HG03064 (cell line): ENCODE measurements around the gene DNM3.

Experiments
- ATAC-seq: cut with Tn5 transposase; IDR thresholded peaks from one replicate; pipeline ENCODE4 v1.9.1; 2021; ENCODE audit warnings: low read depth; ENCODE audit not compliant: unreplicated experiment

The DNM3 gene

GRCh38 chr1:172398970-172399755 is 557.9 kb downstream of the DNM3 start:
- no peak for ATAC-seq

DNA sequence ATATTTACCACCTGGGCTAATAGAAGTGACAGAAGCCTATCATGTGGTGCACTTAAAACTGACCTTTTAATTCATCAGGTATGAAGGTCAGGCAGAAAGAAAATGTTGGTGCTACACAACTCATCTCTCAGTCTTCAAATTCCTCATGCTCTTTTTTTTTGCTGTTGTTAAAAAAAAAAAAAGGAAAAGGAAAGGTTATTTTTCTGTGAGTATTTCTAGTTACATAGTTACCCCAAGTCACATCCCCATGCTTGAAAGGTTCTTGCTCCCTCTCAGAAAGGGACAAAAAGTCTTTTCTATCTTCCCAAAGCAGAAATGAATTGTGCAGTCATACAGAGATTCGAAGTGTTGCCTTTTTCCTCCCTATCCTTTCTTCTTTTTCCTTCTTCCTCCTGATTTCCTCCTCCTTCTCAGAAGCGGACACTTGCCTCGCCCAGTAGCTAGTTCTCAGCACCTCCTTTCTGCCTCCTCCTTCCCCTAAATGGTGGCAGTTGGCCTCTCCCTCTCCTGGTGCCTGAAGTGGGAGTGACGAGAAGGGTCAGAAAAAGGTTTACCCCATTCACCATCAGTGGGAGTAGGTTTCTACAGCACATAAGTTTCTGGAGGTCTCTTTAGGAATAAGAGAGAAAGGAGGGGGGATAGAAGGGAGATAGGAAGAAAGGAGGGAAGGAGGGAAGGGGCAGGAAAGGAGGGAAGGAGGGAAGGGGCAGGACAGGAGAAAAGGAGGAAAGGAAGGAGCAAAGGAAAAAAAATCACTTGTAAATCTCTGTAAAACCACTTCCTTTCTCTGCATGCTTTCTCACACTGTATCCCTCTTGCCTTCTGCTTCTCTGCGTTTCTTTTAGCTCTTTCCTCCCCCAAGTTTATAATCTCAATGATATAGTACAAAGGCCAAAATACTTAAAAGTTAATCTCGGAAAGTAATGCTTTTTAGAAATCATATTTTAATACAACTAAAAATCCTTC is 558.7 kb downstream of the DNM3 start:
- no peak for ATAC-seq

GRCh38 chr1:172400722-172401105 is 559.4 kb downstream of the DNM3 start:
- no peak for ATAC-seq

DNA sequence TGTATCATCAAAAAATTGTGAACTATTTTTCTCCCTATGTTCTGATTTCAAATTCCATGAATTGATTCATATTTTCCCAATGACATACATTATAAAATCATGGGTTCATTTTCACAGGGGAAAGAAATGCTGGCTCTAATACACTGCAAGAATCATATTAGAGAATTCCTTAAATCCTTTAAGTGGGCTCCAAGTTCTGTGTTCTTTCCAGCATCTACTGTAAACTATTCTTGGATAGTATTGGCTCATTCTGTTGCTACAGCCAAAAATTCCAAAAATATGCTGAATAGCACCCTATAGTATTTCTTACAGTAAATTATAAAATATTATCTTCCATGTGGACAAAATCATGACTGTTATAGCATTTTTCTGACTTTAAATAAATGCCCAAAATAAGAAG is 560.2 kb downstream of the DNM3 start:
- no peak for ATAC-seq

DNA sequence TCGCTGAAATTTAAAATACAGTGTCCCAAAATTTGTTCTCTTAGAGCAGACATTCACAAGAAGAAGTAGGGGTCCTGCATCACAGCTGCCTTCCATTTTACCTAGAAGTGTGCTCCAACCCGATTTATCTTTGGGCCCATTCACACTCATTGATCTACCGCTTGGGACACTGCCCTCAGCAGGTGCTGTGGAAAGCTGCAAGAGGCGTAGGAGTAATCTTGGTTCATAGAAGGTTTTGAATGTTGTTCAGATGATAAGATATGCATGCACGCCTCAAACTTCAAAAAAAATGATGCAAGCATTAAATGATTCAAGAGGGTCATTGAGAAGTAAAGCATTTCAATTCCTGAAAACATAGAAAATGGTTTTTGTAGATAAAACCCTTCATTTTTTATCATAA is 560.6 kb downstream of the DNM3 start:
- ATAC-seq, result no peak

DNA sequence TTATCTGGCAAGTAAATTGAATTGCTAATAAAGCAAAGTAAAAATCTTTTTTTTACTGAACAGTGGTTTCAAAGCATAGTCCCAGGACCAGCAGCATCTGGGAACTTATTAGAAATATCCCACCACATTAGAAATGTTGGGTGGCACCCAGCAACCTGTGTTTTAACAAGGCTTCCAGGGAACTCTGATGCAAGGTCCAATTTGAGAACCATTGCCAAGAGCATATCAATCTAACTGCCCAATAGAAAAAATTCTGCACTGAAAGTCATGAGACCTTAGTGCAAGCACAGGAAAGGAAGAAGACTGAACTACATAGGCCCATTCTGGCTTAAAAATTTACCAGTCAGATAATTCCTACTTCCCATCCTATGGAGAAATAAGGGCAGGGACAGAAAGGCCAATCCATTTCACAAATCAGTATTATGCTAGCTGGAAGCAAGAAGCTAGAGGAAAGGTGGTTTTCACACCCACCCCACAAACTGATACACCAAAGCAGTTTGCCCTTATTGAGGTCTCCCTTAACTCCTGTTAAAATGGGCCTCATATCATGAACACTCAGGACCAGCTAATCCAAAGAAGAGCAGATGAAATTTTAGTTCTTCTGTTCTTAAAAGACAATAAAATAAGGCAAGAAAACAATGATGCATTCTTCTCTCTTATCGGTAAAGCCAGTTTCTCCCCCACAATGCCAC is 561.7 kb downstream of the DNM3 start:
- no peak for ATAC-seq

GRCh38 chr1:172404121-172404520 is 562.8 kb downstream of the DNM3 start:
- ATAC-seq, result no peak

DNA sequence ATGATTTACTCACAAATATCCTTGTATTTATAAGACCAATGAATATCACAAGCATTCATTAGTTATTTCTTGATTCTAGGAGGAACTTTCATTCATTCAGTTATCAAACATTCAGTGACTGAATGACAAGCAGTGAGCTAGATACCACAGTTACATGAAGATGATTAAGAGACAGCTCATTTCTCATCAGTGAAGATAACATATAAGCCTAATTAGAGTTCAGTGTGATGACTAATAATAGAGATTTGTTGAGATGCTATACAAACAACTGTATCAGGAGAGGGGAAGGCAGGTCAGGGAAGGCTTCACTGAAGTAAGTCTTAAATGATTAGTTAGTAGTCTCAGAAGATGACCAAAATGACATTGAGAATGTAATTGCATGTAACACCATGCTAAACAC is 564.6 kb downstream of the DNM3 start:
- no peak for ATAC-seq

- ATAC-seq, result no peak
These were observed 565.7 kb downstream of the DNM3 start for GRCh38 chr1:172406968-172407367.

- ATAC-seq, result no peak
These were observed 567.7 kb downstream of the DNM3 start for GRCh38 chr1:172408958-172409357.

GRCh38 chr1:172410027-172410426 is 568.7 kb downstream of the DNM3 start:
- no peak for ATAC-seq

DNA sequence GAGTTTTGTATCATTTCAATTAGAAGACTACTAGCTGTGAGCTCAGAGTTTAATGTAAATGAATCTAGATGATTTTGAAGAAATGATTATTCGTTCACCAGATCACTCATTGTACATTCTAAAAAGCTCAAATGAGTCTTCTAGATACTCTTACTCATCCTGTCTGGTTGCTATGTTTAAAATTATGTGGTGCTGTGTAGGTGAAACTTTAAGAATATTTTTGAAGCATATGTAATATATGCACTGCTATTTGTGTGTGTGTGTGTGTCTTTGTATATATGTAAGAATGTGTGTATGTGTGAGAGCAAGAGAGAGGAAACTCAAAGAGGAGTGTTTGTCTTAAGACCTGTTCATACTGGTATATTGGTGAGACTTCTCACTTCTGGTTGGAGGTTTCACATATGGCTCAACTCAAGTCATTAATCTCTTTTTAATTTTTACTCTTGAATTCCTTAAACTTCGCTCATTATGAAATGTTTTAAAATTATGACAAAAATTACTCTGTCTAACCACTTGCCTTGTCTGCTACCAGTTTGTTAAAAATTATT is 570.6 kb downstream of the DNM3 start:
- no peak for ATAC-seq

DNA sequence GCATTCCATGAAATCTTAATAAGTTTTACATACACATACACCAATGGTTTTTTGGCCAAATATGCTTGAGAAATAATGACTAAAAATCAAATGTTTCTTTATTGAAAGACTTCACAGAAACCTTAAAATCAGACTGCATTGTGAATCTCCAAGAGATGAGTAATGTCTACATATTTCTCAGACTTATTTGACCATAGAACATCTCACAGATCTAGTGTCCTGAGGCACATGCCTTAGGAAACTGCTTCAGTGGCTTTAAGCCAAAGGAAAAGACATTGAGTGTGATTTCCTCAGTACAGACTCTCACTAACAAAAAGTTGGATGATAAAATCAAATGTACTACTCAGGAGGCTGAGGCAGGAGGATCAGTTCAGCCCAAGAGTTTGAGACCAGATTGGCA is 573.0 kb downstream of the DNM3 start:
- no peak for ATAC-seq

DNA sequence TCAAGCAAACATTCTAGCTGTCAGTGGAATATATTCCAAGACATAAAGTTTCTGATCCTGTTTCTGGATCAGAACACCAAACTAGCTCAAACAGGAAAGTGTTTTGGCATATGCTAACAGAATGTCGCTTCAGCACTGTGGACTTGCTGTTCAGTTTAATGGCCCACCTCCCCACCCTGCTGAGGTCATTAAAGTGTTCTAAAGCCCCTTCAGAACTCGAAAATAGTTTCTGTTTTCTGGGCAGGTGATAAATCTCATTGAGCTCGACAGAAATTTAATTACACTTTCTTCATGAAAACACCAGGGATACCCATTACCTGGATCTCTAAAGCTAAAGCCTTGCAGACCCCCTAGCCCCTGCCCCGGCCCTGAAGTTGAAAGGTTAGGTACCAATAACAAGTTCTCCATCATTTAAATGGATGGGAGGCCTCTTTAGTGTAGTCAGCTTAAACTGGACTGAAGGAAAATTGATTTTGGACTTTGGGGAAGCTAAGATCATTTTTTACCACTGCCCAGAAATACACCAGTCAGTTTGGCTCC is 575.3 kb downstream of the DNM3 start:
- no peak for ATAC-seq

DNA sequence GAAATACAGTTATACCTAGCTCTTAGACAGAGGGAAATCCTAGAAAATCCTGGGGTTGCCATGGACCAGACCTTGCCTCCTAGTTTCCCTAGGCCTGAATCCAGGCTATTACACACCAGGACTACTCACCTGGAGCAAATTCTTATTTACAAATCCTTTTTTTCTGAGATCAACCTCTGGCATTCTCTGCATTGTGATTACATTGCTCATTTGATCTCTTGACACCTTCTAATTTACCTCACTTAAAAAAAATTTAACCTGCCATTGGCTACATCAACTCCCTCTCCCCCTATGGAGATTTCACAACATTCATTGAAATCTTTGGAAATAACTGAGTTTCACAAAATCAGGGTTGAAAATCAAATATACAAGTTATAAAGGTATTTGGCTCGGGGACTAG is 576.3 kb downstream of the DNM3 start:
- ATAC-seq, result no peak

DNA sequence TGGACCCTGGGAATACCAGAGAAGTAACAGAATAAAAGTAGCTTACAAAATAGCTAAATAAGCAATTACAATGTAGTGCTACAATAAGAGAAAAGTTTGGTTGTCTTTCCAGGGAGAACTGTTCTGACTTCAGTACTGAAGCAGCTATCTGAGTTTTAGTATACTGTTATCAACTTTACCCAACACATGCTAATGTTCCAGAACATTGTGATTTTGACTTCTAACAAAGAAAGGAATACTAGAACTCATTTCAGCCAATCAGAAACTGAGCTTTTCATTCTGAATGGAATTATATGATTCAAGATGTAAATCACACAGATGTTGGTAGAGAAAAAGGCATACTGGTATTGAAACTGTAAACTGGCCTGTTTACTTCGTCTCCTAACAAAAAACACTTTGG is 579.1 kb downstream of the DNM3 start, which contains the start of gene C1orf105:
C1orf105 (plus strand) TSS at position 301 of the 400 bp plus-strand sequence. CDS start 201 bp downstream, outside the sequence.
- no peak for ATAC-seq

- no peak for ATAC-seq
These were observed 580.8 kb downstream of the DNM3 start for GRCh38 chr1:172421974-172422604.

- ATAC-seq, result no peak
These were observed 582.0 kb downstream of the DNM3 start for GRCh38 chr1:172423336-172423735.

DNA sequence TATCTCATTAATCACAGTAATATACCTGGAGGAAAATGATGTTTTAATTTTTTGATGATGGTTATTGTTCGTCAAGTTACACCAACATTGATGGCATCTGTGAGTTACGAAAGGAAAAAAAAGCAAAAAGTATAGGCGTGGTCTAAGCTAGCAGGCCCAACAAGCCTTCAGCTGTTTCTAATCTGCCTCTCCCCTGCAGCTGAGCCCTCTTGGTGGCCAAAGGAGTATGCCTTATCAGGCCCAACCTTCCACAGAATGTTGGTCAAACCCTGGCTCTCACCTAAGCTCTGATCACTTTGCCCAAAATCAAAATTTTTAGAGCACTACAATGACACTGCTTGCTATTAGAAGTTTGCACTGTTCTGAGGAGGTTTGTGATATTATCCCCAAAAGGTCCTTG is 584.0 kb downstream of the DNM3 start:
- ATAC-seq, result no peak

DNA sequence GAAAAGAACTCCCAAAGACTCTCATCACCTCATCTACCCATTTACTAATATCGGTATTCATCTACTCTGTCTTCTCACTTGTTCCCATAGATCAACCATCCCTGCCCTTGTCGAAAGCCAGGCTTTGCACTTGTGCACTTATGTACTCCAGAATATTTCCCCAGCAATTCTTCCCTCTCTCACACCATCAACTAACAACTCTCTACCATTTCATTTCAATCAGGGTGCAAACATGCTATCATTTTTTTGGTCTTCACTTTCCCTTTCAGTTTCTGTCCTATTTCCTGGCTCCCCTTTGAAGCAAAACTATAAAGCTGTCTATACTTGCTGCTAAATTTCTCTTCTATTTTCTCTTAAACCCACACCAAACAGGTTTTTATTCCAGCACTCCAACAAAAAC is 585.9 kb downstream of the DNM3 start:
- ATAC-seq, result no peak
